Peyer's patch (tissue), 4 donors: ENCODE measurements around the gene IMPACT.

Source experiments
- POLR2A ChIP-seq, 2 donors: fragments of 450-650 bp; IDR thresholded peaks; one replicate each; pipeline ENCODE4 v1.5.1; 2017; ENCODE audit warnings: antibody characterized with exemption in 2 of 2, mild to moderate bottlenecking in 2 of 2, moderate library complexity in 2 of 2
- TF ChIP-seq, protein P1 (sequence below), 6 experiments: fragments of 450-650 bp in 4 of 6; fragments of 200-600 bp in 2 of 6; sonication (generic) in 1 of 6; IDR thresholded peaks; one replicate each; pipeline ENCODE4 v1.5.1; 2017 to 2019; ENCODE audit warnings: antibody characterized with exemption in 6 of 6, mild to moderate bottlenecking in 3 of 6, moderate library complexity in 1 of 6

DNA sequence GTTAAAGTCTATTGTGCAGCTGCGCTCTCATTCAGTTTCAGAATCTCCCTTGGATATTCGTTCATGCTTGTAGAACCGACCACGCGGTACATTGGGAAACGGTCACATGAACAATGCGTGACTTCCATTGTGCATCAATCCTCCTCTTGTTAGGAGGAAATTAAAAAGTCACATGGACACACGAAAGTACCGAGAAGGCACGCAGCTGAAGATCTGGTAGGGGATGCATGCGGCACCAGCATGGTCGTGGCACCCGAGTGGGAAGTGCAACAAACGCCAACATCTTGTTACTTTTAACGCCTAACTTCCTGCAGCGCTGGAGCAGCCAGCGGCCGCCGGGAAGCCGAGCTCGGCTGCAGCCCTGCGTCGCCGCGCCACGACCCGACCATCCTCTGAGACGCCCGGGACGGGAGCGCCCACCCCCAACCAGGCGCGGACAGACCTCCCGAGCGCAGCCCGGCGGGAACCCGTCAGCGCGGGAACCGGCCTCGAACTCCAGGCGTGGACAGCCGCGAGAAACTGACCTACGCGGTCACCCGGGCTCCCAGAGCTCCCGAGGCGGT lies 29.3 kb upstream of the IMPACT start:
- TF ChIP-seq POLR2A (IDR thresholded peaks at IDR 0.05), result no peak
- TF ChIP-seq, protein P1, sequence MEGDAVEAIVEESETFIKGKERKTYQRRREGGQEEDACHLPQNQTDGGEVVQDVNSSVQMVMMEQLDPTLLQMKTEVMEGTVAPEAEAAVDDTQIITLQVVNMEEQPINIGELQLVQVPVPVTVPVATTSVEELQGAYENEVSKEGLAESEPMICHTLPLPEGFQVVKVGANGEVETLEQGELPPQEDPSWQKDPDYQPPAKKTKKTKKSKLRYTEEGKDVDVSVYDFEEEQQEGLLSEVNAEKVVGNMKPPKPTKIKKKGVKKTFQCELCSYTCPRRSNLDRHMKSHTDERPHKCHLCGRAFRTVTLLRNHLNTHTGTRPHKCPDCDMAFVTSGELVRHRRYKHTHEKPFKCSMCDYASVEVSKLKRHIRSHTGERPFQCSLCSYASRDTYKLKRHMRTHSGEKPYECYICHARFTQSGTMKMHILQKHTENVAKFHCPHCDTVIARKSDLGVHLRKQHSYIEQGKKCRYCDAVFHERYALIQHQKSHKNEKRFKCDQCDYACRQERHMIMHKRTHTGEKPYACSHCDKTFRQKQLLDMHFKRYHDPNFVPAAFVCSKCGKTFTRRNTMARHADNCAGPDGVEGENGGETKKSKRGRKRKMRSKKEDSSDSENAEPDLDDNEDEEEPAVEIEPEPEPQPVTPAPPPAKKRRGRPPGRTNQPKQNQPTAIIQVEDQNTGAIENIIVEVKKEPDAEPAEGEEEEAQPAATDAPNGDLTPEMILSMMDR (IDR thresholded peaks at IDR 0.05), result no peak
